ENCODE measurements around the gene ZNF175. TPM values are rescaled to one million over a fixed set of nuclear protein-coding genes. Genes with fewer than 3 reads are reported as not detected.

Gene ZNF175
- total RNA-seq (2021; ENCODE audit: unreplicated experiment) (9.3 TPM), Bru-seq, nascent RNA (percentile 68 among the genes with signal in this experiment), BruChase-seq, experiment 1, labeled RNA remaining after a 6-hour chase (percentile 59 among the genes with signal in this experiment), BruChase-seq, experiment 2, labeled RNA remaining after a 2-hour chase (percentile 75 among the genes with signal in this experiment)
- polyA plus RNA-seq (2012): 5.0 and 6.9 TPM in 2 replicates
- long read RNA-seq, full-length matches to known transcripts: 2 of 6 reads
- long read RNA-seq, partial matches to known transcripts: 2 of 6 reads
- long read RNA-seq, other reads (novel, unspliced or antisense): 2 of 6 reads

DNA sequence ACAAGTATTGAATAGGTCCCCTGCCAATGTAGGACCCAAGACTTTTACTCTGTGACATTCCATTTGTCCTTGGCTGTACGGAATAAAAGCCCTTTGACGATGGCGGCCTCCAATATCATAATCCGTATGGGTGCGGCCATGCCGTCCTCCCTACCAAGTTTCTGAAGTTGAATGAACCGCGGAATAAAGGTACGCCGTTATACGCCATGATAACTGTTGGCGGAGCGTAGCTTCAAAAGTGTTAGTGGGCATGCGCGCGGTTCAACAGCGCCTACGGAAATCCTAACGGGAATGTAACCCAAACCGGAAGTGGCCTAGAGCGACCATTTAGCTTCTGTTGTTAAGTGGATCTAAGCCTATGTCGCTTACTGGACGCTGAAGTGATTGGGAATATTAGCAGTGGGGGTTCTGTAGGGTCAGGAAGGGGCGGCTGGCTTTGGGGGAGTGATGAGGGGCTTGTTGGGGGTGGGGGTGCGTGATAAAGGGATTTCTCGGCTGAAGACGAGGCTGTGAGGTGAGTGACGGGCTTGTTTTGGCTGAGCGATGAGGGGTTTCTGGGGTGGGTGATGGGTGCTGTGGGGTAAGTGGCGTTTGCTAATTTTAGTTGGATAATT is at the start of gene ZNF175:
TSS of gene ZNF175 (plus strand) at position 322 of the 614 bp plus-strand sequence. CDS start 2,047 bp downstream, outside the sequence.
- Histone ChIP-seq H3K9ac (ENCODE audit: low read length) (peak within 1 kb of the TSS; percentile 74), H3K4me1 (ENCODE audit: control insufficient read depth in 1 of 2, insufficient read depth in 2 of 2, low read length in 2 of 2) (peaks cover 5 to 10% of the 10 kb centered on the region in 2 experiments; a peak in 2 of 4 replicates), H3K27ac (ENCODE audit: low read depth, low read length) (no peak within 1 kb of the TSS), H3K36me3 (ENCODE audit: control insufficient read depth in 1 of 2, insufficient read depth in 2 of 2, low read length in 2 of 2) (peaks cover 0 to 11% of the 10 kb centered on the region in 2 experiments; a peak in 3 of 4 replicates), H3K9me3 (ENCODE audit: control insufficient read depth in 1 of 2, insufficient read depth in 1 of 2, low read depth in 1 of 2, low read length in 2 of 2) (no peaks in the 10 kb centered on the region), H3K9me2 (ENCODE audit: insufficient read depth) (no peaks in the 10 kb centered on the region), H3K79me2 (ENCODE audit: insufficient read depth, low read length) (peaks cover 13% of the 10 kb centered on the region), H2AFZ (ENCODE audit: low read depth, low read length, poor library complexity, severe bottlenecking) (peak within 1 kb of the TSS; percentile 98), H3K4me2 (ENCODE audit: low read length) (peak within 1 kb of the TSS; percentile 94), H4K20me1 (ENCODE audit: insufficient read depth) (no peaks in the 10 kb centered on the region), H3K27me3 (ENCODE audit: insufficient read depth, low read length) (peaks cover 11% of the 10 kb centered on the region; the same call in 1 of the 2 replicates), H3K4me3 (replicated peaks in 1 of 2; ENCODE audit: low read depth in 1 of 2, low read length in 2 of 2) (peak within 1 kb of the TSS; percentile 81 to 85)
- POLR2A ChIA-PET: interaction anchor here (0.7 to 1.1 kb wide), 5 partner anchors 23 to 355 kb away, joined by 3 to 6 read pairs (median 4); no protein-coding TSS in a partner anchor
- CTCF ChIA-PET: interaction anchor here (1.1 kb wide), 1 partner anchor 90 kb away, joined by 3 read pairs; no protein-coding TSS in a partner anchor
- peak; percentile 98 for DNase-seq (ENCODE audit: low read depth, low spot score)
- intact Hi-C loops (cut with micrococcal nuclease): loop anchor here (2.0 kb wide), 1 partner anchor 24 kb away; no protein-coding TSS in a partner anchor
- BruUV-seq (replicated peaks): no TSS peak
- TF ChIP-seq MAX (IDR thresholded peaks at IDR 0.05) (no peak; the same call in 1 of the 2 replicates), YY1 (IDR thresholded peaks at IDR 0.05; ENCODE audit: extremely low read depth, insufficient replicate concordance, low read depth, low read length) (peak; percentile 100), ELF1 (IDR thresholded peaks at IDR 0.05; ENCODE audit: borderline replicate concordance, low read depth) (peak; percentile 88), EZH2 (IDR thresholded peaks at IDR 0.05) (no peak), EZH2phosphoT487 (IDR thresholded peaks at IDR 0.05; ENCODE audit: borderline replicate concordance) (no peak), ZNF274 (IDR thresholded peaks at IDR 0.05; ENCODE audit: low read depth, low read length) (no peak), CTCF (IDR thresholded peaks at IDR 0.05 in 2 of 3, conservative IDR thresholded peaks at IDR 0.05 in 1 of 3; ENCODE audit: borderline replicate concordance in 1 of 3, insufficient read depth in 1 of 3, low read depth in 2 of 3, low read length in 2 of 3) (no peak), ZFX (IDR thresholded peaks at IDR 0.05) (no peak), CBX3 (IDR thresholded peaks at IDR 0.05; ENCODE audit: low read depth) (peak; percentile 68; the same call in 1 of the 2 replicates), EGR1 (IDR thresholded peaks at IDR 0.05; ENCODE audit: low read depth) (peak; percentile 96), SP1 (IDR thresholded peaks at IDR 0.05; ENCODE audit: low read depth) (peak; percentile 63), TCF7L2 (IDR thresholded peaks at IDR 0.05; ENCODE audit: borderline replicate concordance, extremely low read depth, insufficient read depth, insufficient read length) (peak; percentile 64), POLR2AphosphoS5 (IDR thresholded peaks at IDR 0.05; ENCODE audit: low read depth, low read length) (peak; percentile 73)
- TF ChIP-seq, protein P1, sequence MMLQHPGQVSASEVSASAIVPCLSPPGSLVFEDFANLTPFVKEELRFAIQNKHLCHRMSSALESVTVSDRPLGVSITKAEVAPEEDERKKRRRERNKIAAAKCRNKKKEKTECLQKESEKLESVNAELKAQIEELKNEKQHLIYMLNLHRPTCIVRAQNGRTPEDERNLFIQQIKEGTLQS (IDR thresholded peaks at IDR 0.05): no peak
- TF ChIP-seq, protein P2, sequence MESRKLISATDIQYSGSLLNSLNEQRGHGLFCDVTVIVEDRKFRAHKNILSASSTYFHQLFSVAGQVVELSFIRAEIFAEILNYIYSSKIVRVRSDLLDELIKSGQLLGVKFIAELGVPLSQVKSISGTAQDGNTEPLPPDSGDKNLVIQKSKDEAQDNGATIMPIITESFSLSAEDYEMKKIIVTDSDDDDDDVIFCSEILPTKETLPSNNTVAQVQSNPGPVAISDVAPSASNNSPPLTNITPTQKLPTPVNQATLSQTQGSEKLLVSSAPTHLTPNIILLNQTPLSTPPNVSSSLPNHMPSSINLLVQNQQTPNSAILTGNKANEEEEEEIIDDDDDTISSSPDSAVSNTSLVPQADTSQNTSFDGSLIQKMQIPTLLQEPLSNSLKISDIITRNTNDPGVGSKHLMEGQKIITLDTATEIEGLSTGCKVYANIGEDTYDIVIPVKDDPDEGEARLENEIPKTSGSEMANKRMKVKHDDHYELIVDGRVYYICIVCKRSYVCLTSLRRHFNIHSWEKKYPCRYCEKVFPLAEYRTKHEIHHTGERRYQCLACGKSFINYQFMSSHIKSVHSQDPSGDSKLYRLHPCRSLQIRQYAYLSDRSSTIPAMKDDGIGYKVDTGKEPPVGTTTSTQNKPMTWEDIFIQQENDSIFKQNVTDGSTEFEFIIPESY (IDR thresholded peaks at IDR 0.05; ENCODE audit: extremely low read depth, insufficient replicate concordance, low read length): no peak
- peak; percentile 95 for ATAC-seq
- RAD21 ChIA-PET (ENCODE audit: low non-redundant PET in 1 of 2, low total read pairs in 2 of 2, uncharacterized antibody in 2 of 2, unreplicated experiment in 2 of 2): no interaction called here

Measured in HCT116 (cell line).